PFSK-1 (cell line): Measurements from ENCODE around the gene ADAMTS4.

ENCODE experiments used
- FOXP2 ChIP-seq: optimal IDR thresholded peaks from 2 replicates; pipeline ENCODE3; 2011; ENCODE audit warnings: borderline replicate concordance, control low read depth, inconsistent platforms; ENCODE audit not compliant: insufficient read depth; ENCODE audit errors: extremely low read length, extremely low read depth
- POLR2AphosphoS5 ChIP-seq: IDR thresholded peaks from 2 replicates; pipeline ENCODE4 v1.6.1; 2012; ENCODE audit warnings: low read depth, mild to moderate bottlenecking, control low read depth, low read length, moderate library complexity
- SIN3A ChIP-seq: IDR thresholded peaks from 2 replicates; pipeline ENCODE4 v1.6.1; 2012; ENCODE audit warnings: mild to moderate bottlenecking, low read length, moderate library complexity, borderline replicate concordance; ENCODE audit not compliant: insufficient read depth
- TAF1 ChIP-seq: IDR thresholded peaks from 2 replicates; pipeline ENCODE4 v1.6.1; 2012; ENCODE audit warnings: low read length, control low read depth, borderline replicate concordance; ENCODE audit not compliant: insufficient read depth
- TF ChIP-seq, protein P1 (sequence below), 2 experiments: IDR thresholded peaks; 2 replicates each; pipeline versions ENCODE4 v1.6.1 to v1.8.0; 2011 to 2012; ENCODE audit warnings: low read depth in 2 of 2, low read length in 2 of 2, control low read depth in 1 of 2, inconsistent platforms in 1 of 2, mild to moderate bottlenecking in 1 of 2, moderate library complexity in 1 of 2; ENCODE audit not compliant: insufficient read depth in 1 of 2

The ADAMTS4 gene

DNA sequence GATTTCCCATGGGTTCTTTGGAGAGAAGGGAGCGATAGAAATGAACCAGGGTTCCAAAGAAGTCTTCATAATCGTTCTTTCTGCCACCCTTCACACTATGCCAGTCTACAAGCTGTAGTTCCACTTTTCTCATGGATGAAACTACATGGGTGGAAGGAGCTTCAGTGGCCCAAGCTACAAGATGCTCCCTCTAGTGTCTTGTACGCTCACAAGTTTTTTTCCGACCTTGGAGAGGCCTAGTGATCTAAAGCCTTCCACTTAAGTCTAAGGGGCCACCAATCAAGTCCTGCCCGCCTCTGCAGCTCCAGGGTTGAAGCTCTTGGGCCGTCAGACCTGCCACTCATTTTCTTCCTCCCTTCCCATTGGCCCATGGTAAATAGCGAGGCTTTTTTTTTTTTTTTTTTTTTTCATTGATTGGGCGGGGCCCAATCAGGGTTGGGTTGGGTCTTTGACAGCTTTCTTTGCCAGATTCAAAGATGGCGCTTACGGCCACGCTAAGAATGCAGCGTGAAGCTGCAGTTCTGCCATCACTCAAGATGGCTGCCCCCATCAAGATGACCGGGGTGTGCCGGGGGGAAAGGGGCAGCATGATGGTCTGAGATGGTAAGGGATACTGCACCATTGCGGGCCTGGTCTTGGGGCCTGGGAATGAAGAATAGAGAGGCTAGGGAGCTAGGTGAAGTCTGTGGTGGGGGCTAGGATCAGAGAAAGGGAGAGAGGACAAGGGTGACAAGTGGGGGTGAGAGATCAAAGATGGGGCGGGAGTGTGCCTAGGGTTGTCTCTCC, 26.9 kb upstream of the ADAMTS4 start, which contains the start of gene TOMM40L:
Gene TOMM40L, plus strand, starts transcription at position 527 of the 786 bp plus-strand sequence. CDS start 430 bp downstream, outside the sequence.
- TF ChIP-seq POLR2AphosphoS5 = no peak; the same call in 1 of the 2 replicates
- no peak for TF ChIP-seq FOXP2
- TF ChIP-seq SIN3A = no peak
- TF ChIP-seq, protein P1, sequence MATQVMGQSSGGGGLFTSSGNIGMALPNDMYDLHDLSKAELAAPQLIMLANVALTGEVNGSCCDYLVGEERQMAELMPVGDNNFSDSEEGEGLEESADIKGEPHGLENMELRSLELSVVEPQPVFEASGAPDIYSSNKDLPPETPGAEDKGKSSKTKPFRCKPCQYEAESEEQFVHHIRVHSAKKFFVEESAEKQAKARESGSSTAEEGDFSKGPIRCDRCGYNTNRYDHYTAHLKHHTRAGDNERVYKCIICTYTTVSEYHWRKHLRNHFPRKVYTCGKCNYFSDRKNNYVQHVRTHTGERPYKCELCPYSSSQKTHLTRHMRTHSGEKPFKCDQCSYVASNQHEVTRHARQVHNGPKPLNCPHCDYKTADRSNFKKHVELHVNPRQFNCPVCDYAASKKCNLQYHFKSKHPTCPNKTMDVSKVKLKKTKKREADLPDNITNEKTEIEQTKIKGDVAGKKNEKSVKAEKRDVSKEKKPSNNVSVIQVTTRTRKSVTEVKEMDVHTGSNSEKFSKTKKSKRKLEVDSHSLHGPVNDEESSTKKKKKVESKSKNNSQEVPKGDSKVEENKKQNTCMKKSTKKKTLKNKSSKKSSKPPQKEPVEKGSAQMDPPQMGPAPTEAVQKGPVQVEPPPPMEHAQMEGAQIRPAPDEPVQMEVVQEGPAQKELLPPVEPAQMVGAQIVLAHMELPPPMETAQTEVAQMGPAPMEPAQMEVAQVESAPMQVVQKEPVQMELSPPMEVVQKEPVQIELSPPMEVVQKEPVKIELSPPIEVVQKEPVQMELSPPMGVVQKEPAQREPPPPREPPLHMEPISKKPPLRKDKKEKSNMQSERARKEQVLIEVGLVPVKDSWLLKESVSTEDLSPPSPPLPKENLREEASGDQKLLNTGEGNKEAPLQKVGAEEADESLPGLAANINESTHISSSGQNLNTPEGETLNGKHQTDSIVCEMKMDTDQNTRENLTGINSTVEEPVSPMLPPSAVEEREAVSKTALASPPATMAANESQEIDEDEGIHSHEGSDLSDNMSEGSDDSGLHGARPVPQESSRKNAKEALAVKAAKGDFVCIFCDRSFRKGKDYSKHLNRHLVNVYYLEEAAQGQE (IDR thresholded peaks at IDR 0.05; ENCODE audit: insufficient read depth in 1 of 2, low read depth in 2 of 2, low read length in 2 of 2) = peak in 1 of 2 experiments; percentile 26; a peak in 1 of 4 replicates
- TF ChIP-seq TAF1 = peak; percentile 94

DNA sequence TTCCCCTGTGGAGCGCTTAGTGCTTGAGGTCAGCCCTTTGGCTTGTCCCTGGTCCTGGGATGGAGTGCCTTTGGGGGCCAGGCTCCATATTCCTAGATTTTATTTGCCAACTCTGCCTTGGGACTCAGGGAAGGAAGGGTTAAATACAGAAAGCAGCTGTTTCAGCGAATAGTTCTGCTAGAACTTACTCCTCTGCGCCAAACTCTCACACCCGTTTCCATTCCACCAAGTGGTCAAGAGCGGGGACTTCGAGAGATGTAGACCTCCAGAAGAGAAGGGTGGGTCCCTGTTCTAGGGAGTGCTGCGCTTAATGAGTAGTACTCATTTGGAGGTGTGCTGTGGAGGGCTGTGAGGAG, 26.3 kb upstream of the ADAMTS4 start:
- no peak for TF ChIP-seq TAF1
- TF ChIP-seq, protein P1 (IDR thresholded peaks at IDR 0.05; ENCODE audit: insufficient read depth in 1 of 2, low read depth in 2 of 2, low read length in 2 of 2) = no peak
- TF ChIP-seq FOXP2 = no peak
- no peak for TF ChIP-seq POLR2AphosphoS5
- no peak for TF ChIP-seq SIN3A

DNA sequence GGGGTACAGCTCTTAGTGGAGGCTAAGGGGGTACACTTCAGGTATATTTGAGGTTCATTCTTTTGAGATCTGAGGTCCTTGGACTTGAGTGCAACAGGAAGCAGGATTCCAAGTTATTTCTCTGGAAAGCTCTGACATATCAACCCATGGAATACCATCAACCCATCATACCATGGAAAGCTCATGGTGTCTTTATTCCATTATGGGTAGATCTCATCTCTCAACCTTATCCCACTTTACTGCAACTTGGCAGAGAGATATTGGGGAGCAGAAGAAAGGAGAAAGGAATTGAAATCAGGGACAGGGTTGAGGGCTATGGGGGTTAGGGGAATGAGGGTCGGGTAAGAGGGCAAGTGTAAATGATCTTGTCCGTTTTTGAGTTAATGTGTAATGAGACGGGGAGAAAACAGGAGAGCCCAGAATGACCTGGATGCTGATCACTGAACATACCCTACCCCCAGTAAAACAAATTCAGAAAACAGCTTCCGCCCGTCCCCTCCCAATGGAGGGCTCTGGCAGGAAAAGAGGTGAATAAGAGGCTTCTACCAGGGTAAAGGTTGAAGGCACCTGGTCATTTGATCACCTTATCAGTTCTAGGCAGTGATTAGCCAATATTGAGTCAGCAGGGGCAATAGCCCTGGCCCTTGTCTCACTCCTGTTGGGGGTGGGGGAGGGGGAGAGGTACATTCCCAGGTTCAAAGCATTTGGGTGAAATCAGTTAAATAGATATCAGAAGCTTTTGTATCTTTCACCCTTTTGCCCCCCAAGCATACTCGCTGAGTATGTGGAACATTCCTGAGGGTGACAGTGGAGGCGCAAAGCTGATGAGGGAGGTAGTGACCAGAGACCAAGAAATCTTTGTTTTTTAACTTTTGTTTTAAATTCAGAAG, 25.2 kb upstream of the ADAMTS4 start:
- TF ChIP-seq, protein P1 (IDR thresholded peaks at IDR 0.05; ENCODE audit: insufficient read depth in 1 of 2, low read depth in 2 of 2, low read length in 2 of 2) = no peak
- TF ChIP-seq FOXP2 (no peak), TAF1 (no peak), SIN3A (no peak), POLR2AphosphoS5 (no peak)

DNA sequence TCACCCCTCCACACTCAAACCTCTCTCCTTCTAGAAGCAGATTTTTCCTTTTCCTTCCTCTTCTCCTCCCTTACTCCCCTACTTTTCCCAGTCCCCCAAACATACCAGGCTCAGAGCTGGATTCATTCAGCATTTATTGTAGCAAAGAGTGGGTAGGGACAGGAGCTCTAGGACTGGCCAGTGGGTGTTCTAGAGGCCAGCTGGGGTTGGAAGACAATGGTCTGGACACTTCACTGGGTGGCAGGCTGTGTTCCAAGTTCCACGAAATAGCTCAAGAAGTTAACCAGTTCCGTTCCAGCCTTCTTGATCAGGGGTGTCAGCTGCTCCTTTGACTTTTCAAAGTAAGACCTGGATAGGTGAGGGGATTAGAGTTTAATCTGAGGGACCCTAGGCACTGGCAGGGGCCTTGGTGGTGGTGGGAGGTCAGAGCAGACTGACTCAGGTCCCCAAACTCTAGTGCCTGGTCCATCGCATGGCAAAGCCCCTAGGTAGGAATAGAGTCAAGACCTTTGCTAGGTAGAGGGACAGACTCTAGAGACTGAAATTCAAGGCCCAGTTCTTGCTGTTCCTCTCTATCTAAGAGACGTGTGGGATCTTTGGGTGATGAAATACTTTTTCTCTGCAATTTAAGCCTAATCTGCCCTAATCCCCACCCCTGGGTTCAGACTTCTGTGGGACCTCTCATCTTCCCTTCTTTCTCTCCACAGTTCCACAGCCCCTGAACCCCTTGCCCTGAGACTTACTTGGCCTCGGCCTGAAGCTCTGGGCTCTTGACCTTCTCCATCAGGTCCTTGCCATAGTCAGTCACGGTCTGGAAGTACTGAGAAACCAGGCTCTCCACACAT, 23.5 kb upstream of the ADAMTS4 start:
- TF ChIP-seq, protein P1 (IDR thresholded peaks at IDR 0.05; ENCODE audit: insufficient read depth in 1 of 2, low read depth in 2 of 2, low read length in 2 of 2) = no peak
- TF ChIP-seq FOXP2 = no peak
- no peak for TF ChIP-seq SIN3A
- no peak for TF ChIP-seq POLR2AphosphoS5
- no peak for TF ChIP-seq TAF1
